HCT116 (cell line): Measurements from ENCODE around the gene FBXL17. TPM values are rescaled to one million over a fixed set of nuclear protein-coding genes. Genes with fewer than 3 reads are reported as not detected.

Source experiments
- ATAC-seq: fragments of 200-7000 bp; cut with Tn5 transposase; 2 replicates; pipeline ENCODE4 v1.9.1; 2020; ENCODE audit warnings: mild to moderate bottlenecking, moderate library complexity
- BruUV-seq: library from RNA; stranded (reverse); fragments of 400-500 nt; replicated peaks from 2 replicates; lab custom pipeline; 2021; lab: Mats Ljungman, UMichigan
- CTCF ChIA-PET: fragments of 300-600 bp; sonication (Branson Sonifier 250); formaldehyde crosslinking; loops from one replicate; lab custom pipeline; 2021; ENCODE audit warnings: antibody characterized with exemption; lab: Charles Lee
- POLR2A ChIA-PET: fragments of 300-600, 350-600 bp; sonication (Branson Sonifier 250); formaldehyde crosslinking; loops from one replicate; lab custom pipeline; 2021; ENCODE audit warnings: antibody characterized with exemption; lab: Charles Lee
- RAD21 ChIA-PET, 2 experiments: fragments of 300-600 bp; sonication (Branson Sonifier 250); formaldehyde crosslinking; loops; one replicate each; lab custom pipeline; 2023; ENCODE audit warnings: low total read pairs in 2 of 2; ENCODE audit not compliant: uncharacterized antibody in 2 of 2, unreplicated experiment in 2 of 2, low non-redundant PET in 1 of 2; lab: Charles Lee
- DNase-seq: peaks from one replicate; pipeline ENCODE4 v3.0.0-alpha.2; 2010; ENCODE audit warnings: low read depth, low spot score
- H2AFZ ChIP-seq: fragments of 200-600 bp; shearing (Covaris generic), sonication (generic); 2 replicates; pipeline ENCODE4 v1.6.1; 2017; ENCODE audit warnings: low read depth, mixed run types, mixed read lengths, antibody characterized with exemption, low read length; ENCODE audit not compliant: poor library complexity, severe bottlenecking
- H3K27ac ChIP-seq: 2 replicates; pipeline ENCODE4 v1.5.1; 2012; ENCODE audit warnings: low read depth, low read length
- H3K27me3 ChIP-seq: fragments of 200-600 bp; sonication (generic); 2 replicates; pipeline ENCODE4 v1.6.1; 2016; ENCODE audit warnings: mixed run types, low read length, mixed read lengths; ENCODE audit not compliant: insufficient read depth
- H3K36me3 ChIP-seq, 2 experiments: fragments of 200-500 bp in 1 of 2; fragments of 200-600 bp in 1 of 2; sonication (Bioruptor generic) in 1 of 2; sonication (generic) in 1 of 2; 2 replicates each; pipeline versions ENCODE4 v1.5.1 to v1.6.1; 2014 to 2016; ENCODE audit warnings: low read length in 2 of 2, inconsistent platforms in 1 of 2, mixed read lengths in 1 of 2, mixed run types in 1 of 2; ENCODE audit not compliant: insufficient read depth in 2 of 2, control insufficient read depth in 1 of 2
- H3K4me1 ChIP-seq, 2 experiments: fragments of 200-600 bp in 1 of 2; sonication (generic) in 1 of 2; 2 replicates each; pipeline versions ENCODE4 v1.5.1 to v1.6.1; 2012 to 2017; ENCODE audit warnings: low read length in 2 of 2, inconsistent platforms in 1 of 2, mild to moderate bottlenecking in 1 of 2, mixed read lengths in 1 of 2, mixed run types in 1 of 2, moderate library complexity in 1 of 2; ENCODE audit not compliant: insufficient read depth in 2 of 2, control insufficient read depth in 1 of 2
- H3K4me2 ChIP-seq: fragments of 200-600 bp; sonication (generic); 2 replicates; pipeline ENCODE4 v1.6.1; 2017; ENCODE audit warnings: mixed run types, low read length, mixed read lengths
- H3K4me3 ChIP-seq, 2 experiments: fragments of 200-600 bp in 1 of 2; sonication (generic) in 1 of 2; replicated peaks in 1 of 2; 2 replicates each; pipeline ENCODE4 v1.5.1; 2011 to 2016; ENCODE audit warnings: low read length in 2 of 2, control low read depth in 1 of 2, low read depth in 1 of 2, mild to moderate bottlenecking in 1 of 2, mixed read lengths in 1 of 2, mixed run types in 1 of 2
- H3K79me2 ChIP-seq: fragments of 200-600 bp; sonication (generic); 2 replicates; pipeline ENCODE4 v1.6.1; 2017; ENCODE audit warnings: mild to moderate bottlenecking, mixed run types, low read length, moderate library complexity, mixed read lengths; ENCODE audit not compliant: insufficient read depth
- H3K9ac ChIP-seq: fragments of 200-600 bp; sonication (generic); 2 replicates; pipeline ENCODE4 v1.6.1; 2016; ENCODE audit warnings: low read length, mixed read lengths
- H3K9me2 ChIP-seq: fragments of 200-600 bp; sonication (generic), shearing (Covaris generic); 2 replicates; pipeline ENCODE4 v1.6.1; 2017; ENCODE audit warnings: mixed run types, mild to moderate bottlenecking, moderate library complexity; ENCODE audit not compliant: insufficient read depth
- H3K9me3 ChIP-seq, 2 experiments: fragments of 200-500 bp in 1 of 2; fragments of 200-600 bp in 1 of 2; sonication (Bioruptor generic) in 1 of 2; sonication (generic) in 1 of 2; 2 replicates each; pipeline ENCODE4 v1.6.1; 2014 to 2017; ENCODE audit warnings: low read length in 2 of 2, mixed read lengths in 2 of 2, inconsistent platforms in 1 of 2, low read depth in 1 of 2, mild to moderate bottlenecking in 1 of 2, mixed run types in 1 of 2, moderate library complexity in 1 of 2; ENCODE audit not compliant: control insufficient read depth in 1 of 2, insufficient read depth in 1 of 2
- H4K20me1 ChIP-seq: fragments of 200-600 bp; sonication (generic), shearing (Covaris generic); 2 replicates; pipeline ENCODE4 v1.6.1; 2017; ENCODE audit warnings: mixed run types, mild to moderate bottlenecking, moderate library complexity; ENCODE audit not compliant: insufficient read depth
- ATF3 ChIP-seq: IDR thresholded peaks from 2 replicates; pipeline ENCODE4 v1.6.1; 2012
- CTCF ChIP-seq, 3 experiments: fragments of 200-600 bp in 1 of 3; sonication (generic) in 1 of 3; IDR thresholded peaks in 2 of 3; conservative IDR thresholded peaks in 1 of 3; 2 replicates each; pipeline ENCODE4 v1.5.1; 2012 to 2017; ENCODE audit warnings: low read depth in 2 of 3, low read length in 2 of 3, antibody characterized with exemption in 1 of 3, borderline replicate concordance in 1 of 3, control low read depth in 1 of 3, mild to moderate bottlenecking in 1 of 3, mixed read lengths in 1 of 3, mixed run types in 1 of 3, moderate library complexity in 1 of 3; ENCODE audit not compliant: insufficient read depth in 1 of 3
- EGR1 ChIP-seq: IDR thresholded peaks from 2 replicates; pipeline ENCODE4 v1.6.1; 2012; ENCODE audit warnings: low read depth
- ELF1 ChIP-seq: IDR thresholded peaks from 2 replicates; pipeline ENCODE4 v1.6.1; 2012; ENCODE audit warnings: low read depth, borderline replicate concordance
- EZH2 ChIP-seq: fragments of 200-600 bp; sonication (generic); IDR thresholded peaks from 2 replicates; pipeline ENCODE4 v1.6.1; 2017; ENCODE audit warnings: antibody characterized with exemption, mixed run types
- EZH2phosphoT487 ChIP-seq: fragments of 200-600 bp; IDR thresholded peaks from 2 replicates; pipeline ENCODE4 v1.6.1; 2018; ENCODE audit warnings: antibody characterized with exemption, borderline replicate concordance
- FOSL1 ChIP-seq: IDR thresholded peaks from 2 replicates; pipeline ENCODE4 v1.6.1; 2012; ENCODE audit warnings: low read depth
- MAX ChIP-seq: IDR thresholded peaks from 2 replicates; pipeline ENCODE4 v1.6.1; 2012
- POLR2A ChIP-seq: IDR thresholded peaks from 2 replicates; pipeline ENCODE4 v1.7.0; 2011; ENCODE audit warnings: borderline replicate concordance; ENCODE audit not compliant: insufficient read depth, insufficient read length; ENCODE audit errors: extremely low read depth
- POLR2AphosphoS5 ChIP-seq: IDR thresholded peaks from 2 replicates; pipeline ENCODE4 v1.6.1; 2011; ENCODE audit warnings: mild to moderate bottlenecking, low read depth, low read length, moderate library complexity
- RAD21 ChIP-seq: IDR thresholded peaks from 2 replicates; pipeline ENCODE4 v1.6.1; 2012; ENCODE audit warnings: low read depth, mild to moderate bottlenecking
- SIN3A ChIP-seq: IDR thresholded peaks from 2 replicates; pipeline ENCODE4 v1.6.1; 2012; ENCODE audit warnings: low read depth
- SP1 ChIP-seq: IDR thresholded peaks from 2 replicates; pipeline ENCODE4 v1.6.1; 2012; ENCODE audit warnings: low read depth
- SRF ChIP-seq: IDR thresholded peaks from 2 replicates; pipeline ENCODE4 v1.6.1; 2012; ENCODE audit warnings: low read depth
- TCF7L2 ChIP-seq: IDR thresholded peaks from 2 replicates; pipeline ENCODE4 v1.7.0; 2011; ENCODE audit warnings: borderline replicate concordance, inconsistent platforms; ENCODE audit not compliant: insufficient read depth, insufficient read length; ENCODE audit errors: extremely low read depth
- ZBTB33 ChIP-seq: IDR thresholded peaks from 2 replicates; pipeline ENCODE4 v1.6.1; 2011; ENCODE audit warnings: mild to moderate bottlenecking, low read length, moderate library complexity; ENCODE audit not compliant: insufficient replicate concordance; ENCODE audit errors: extremely low read depth
- ZFX ChIP-seq: fragments of 450-650 bp; IDR thresholded peaks from 2 replicates; pipeline ENCODE4 v1.6.1; 2017
- ZNF274 ChIP-seq: fragments of 200-500 bp; sonication (Bioruptor generic); IDR thresholded peaks from 2 replicates; pipeline ENCODE4 v1.6.1; 2014; ENCODE audit warnings: mild to moderate bottlenecking, low read depth, low read length, inconsistent platforms
- intact Hi-C: fragments of 100-400 bp; cut with micrococcal nuclease; formaldehyde crosslinking; loops from 2 replicates; pipeline ENCODE4 v1.10.0; 2022
- total RNA-seq: library from RNA; stranded (reverse); gene quantifications from one replicate; pipeline ENCODE4 v1.2.1, GENCODE V29; 2021; ENCODE audit not compliant: unreplicated experiment

FBXL17 gene
- total RNA-seq, 1 experiment from 2014 or later: 9.4 TPM

- Histone ChIP-seq H3K27me3 (no peaks in the 10 kb centered on the region), H3K9me3 (no peaks in the 10 kb centered on the region), H3K36me3 (no peaks in the 10 kb centered on the region), H3K4me3 (no peak overlapping the region), H4K20me1 (no peaks in the 10 kb centered on the region), H2AFZ (no peak overlapping the region), H3K4me1 (no peaks in the 10 kb centered on the region), H3K9ac (no peak overlapping the region), H3K4me2 (no peak overlapping the region), H3K27ac (no peak overlapping the region), H3K79me2 (no peaks in the 10 kb centered on the region), H3K9me2 (no peaks in the 10 kb centered on the region)
- no peak for ATAC-seq
- BruUV-seq: no TSS peak
- POLR2A ChIA-PET: no interaction called here
- RAD21 ChIA-PET: no interaction called here
- intact Hi-C loops: no loop called here
- CTCF ChIA-PET: no interaction called here
- DNase-seq: no peak
- TF ChIP-seq EZH2 (no peak), POLR2A (no peak), SP1 (no peak)
Measured at GRCh38 chr5:107930891-107931290, 451.0 kb downstream of the FBXL17 start.

GRCh38 chr5:107930092-107930491, 451.8 kb downstream of the FBXL17 start:
- Histone ChIP-seq H3K4me3 (no peak overlapping the region), H3K36me3 (no peaks in the 10 kb centered on the region), H3K9me2 (no peaks in the 10 kb centered on the region), H3K79me2 (no peaks in the 10 kb centered on the region), H3K4me2 (no peak overlapping the region), H4K20me1 (no peaks in the 10 kb centered on the region), H3K27me3 (no peaks in the 10 kb centered on the region), H3K9me3 (no peaks in the 10 kb centered on the region), H3K9ac (no peak overlapping the region), H2AFZ (no peak overlapping the region), H3K4me1 (no peaks in the 10 kb centered on the region), H3K27ac (no peak overlapping the region)
- CTCF ChIA-PET: no interaction called here
- POLR2A ChIA-PET: no interaction called here
- RAD21 ChIA-PET: no interaction called here
- ATAC-seq (no peak), DNase-seq (no peak)
- no TSS peak for BruUV-seq
- intact Hi-C loops: no loop called here
- no peak for TF ChIP-seq SIN3A
- no peak for TF ChIP-seq POLR2A
- no peak for TF ChIP-seq FOSL1
- TF ChIP-seq SRF: no peak
- TF ChIP-seq POLR2AphosphoS5: no peak
- no peak for TF ChIP-seq RAD21
- TF ChIP-seq TCF7L2: no peak
- no peak for TF ChIP-seq ZBTB33
- TF ChIP-seq EGR1: no peak
- no peak for TF ChIP-seq EZH2
- no peak for TF ChIP-seq EZH2phosphoT487
- no peak for TF ChIP-seq ZNF274
- no peak for TF ChIP-seq ELF1
- no peak for TF ChIP-seq ATF3
- TF ChIP-seq ZFX: no peak
- no peak for TF ChIP-seq CTCF (IDR thresholded peaks at IDR 0.05 in 2 of 3, conservative IDR thresholded peaks at IDR 0.05 in 1 of 3; ENCODE audit: borderline replicate concordance in 1 of 3, insufficient read depth in 1 of 3, low read depth in 2 of 3, low read length in 2 of 3)
- no peak for TF ChIP-seq MAX
